HEK293 (cell line): Measurements from ENCODE around the gene EIF2AK2.
"Not testable (repeated sequence)": the region's sequence is repeated elsewhere in the genome, so short reads cannot be mapped to it uniquely, and the experiment has no call there.

Experiments used
- CTCF ChIA-PET: fragments of 350-600 bp; formaldehyde crosslinking; extraction: SDS; loops from one replicate; lab custom pipeline; 2021; ENCODE audit warnings: antibody characterized with exemption; lab: Yijun Ruan, JAX
- POLR2A ChIA-PET: fragments of 300-600 bp; formaldehyde crosslinking; extraction: SDS; loops from one replicate; lab custom pipeline; 2020; ENCODE audit warnings: antibody characterized with exemption, inconsistent platforms; lab: Yijun Ruan, JAX
- H3K27ac ChIP-seq: fragments of 200-500 bp; sonication (Bioruptor generic); 2 replicates; pipeline ENCODE4 v1.5.1; 2014; ENCODE audit warnings: low read depth, low read length, control low read depth, inconsistent platforms; ENCODE audit errors: extremely low read depth
- H3K36me3 ChIP-seq, 2 experiments: fragments of 200-500 bp in 1 of 2; sonication (Bioruptor generic) in 1 of 2; 1 replicate in 1 of 2; 2 replicates in 1 of 2; pipeline ENCODE4 v1.5.1; 2014 to 2017; ENCODE audit warnings: inconsistent platforms in 2 of 2, low read length in 2 of 2; ENCODE audit not compliant: control insufficient read depth in 2 of 2, insufficient read depth in 1 of 2
- H3K4me1 ChIP-seq: fragments of 200-500 bp; sonication (Bioruptor generic); 2 replicates; pipeline ENCODE4 v1.5.1; 2014; ENCODE audit warnings: mild to moderate bottlenecking, low read length, inconsistent platforms; ENCODE audit not compliant: control insufficient read depth, insufficient read depth
- H3K4me3 ChIP-seq: 2 replicates; pipeline ENCODE4 v1.5.1; 2011; ENCODE audit warnings: low read depth, mild to moderate bottlenecking, control low read depth, low read length, moderate library complexity
- H3K9me3 ChIP-seq: fragments of 200-500 bp; sonication (Bioruptor generic); 2 replicates; pipeline ENCODE4 v1.5.1; 2014; ENCODE audit warnings: low read depth, low read length, inconsistent platforms; ENCODE audit not compliant: control insufficient read depth, insufficient read depth
- HOXC10 ChIP-seq: sonication (generic); formaldehyde crosslinking; IDR thresholded peaks from 2 replicates; pipeline ENCODE4 v1.8.1; 2023; ENCODE audit warnings: mild to moderate bottlenecking, missing genetic modification reagents
- SCRT1 ChIP-seq: fragments of 450-650 bp; formaldehyde crosslinking; IDR thresholded peaks from 2 replicates; pipeline ENCODE4 v1.5.1; 2016; ENCODE audit warnings: missing biosample characterization, missing genetic modification characterization, borderline replicate concordance
- SCRT2 ChIP-seq: fragments of 450-650 bp; formaldehyde crosslinking; IDR thresholded peaks from 2 replicates; pipeline ENCODE4 v1.5.1; 2016; ENCODE audit warnings: missing biosample characterization, missing genetic modification characterization
- SETDB1 ChIP-seq: IDR thresholded peaks from one replicate; pipeline ENCODE4 v1.6.1; 2017; ENCODE audit warnings: mild to moderate bottlenecking, low read length, moderate library complexity, mixed read lengths; ENCODE audit not compliant: insufficient read length
- SP3 ChIP-seq: fragments of 450-650 bp; formaldehyde crosslinking; IDR thresholded peaks from 2 replicates; pipeline ENCODE4 v1.5.1; 2016; ENCODE audit warnings: missing biosample characterization, missing genetic modification characterization
- TCF7L2 ChIP-seq: IDR thresholded peaks from 2 replicates; pipeline ENCODE4 v1.6.1; 2011; ENCODE audit warnings: low read depth, mild to moderate bottlenecking, inconsistent platforms, low read length, moderate library complexity, borderline replicate concordance
- TRIM28 ChIP-seq: IDR thresholded peaks from 2 replicates; pipeline ENCODE4 v1.6.1; 2011; ENCODE audit warnings: low read length, control low read depth, borderline replicate concordance
- WT1 ChIP-seq: fragments of 450-650 bp; formaldehyde crosslinking; IDR thresholded peaks from 2 replicates; pipeline ENCODE4 v1.5.1; 2016; ENCODE audit warnings: missing biosample characterization, missing genetic modification characterization
- ZBTB1 ChIP-seq: fragments of 450-650 bp; formaldehyde crosslinking; IDR thresholded peaks from 2 replicates; pipeline ENCODE4 v1.5.1; 2016; ENCODE audit warnings: missing biosample characterization, missing genetic modification characterization
- ZFHX2 ChIP-seq: fragments of 450-650 bp; formaldehyde crosslinking; conservative IDR thresholded peaks from 2 replicates; pipeline ENCODE4 v1.5.1; 2016; ENCODE audit warnings: missing biosample characterization, missing genetic modification characterization
- ZFP37 ChIP-seq: fragments of 450-650 bp; formaldehyde crosslinking; IDR thresholded peaks from 2 replicates; pipeline ENCODE4 v1.5.1; 2016; ENCODE audit warnings: missing biosample characterization, missing genetic modification characterization
- ZFP69B ChIP-seq: fragments of 450-650 bp; formaldehyde crosslinking; IDR thresholded peaks from 2 replicates; pipeline ENCODE4 v1.5.1; 2016; ENCODE audit warnings: missing biosample characterization, missing genetic modification characterization
- ZNF146 ChIP-seq: fragments of 450-650 bp; formaldehyde crosslinking; IDR thresholded peaks from 2 replicates; pipeline ENCODE4 v1.5.1; 2016; ENCODE audit warnings: missing biosample characterization, missing genetic modification characterization
- ZNF174 ChIP-seq: fragments of 450-650 bp; formaldehyde crosslinking; IDR thresholded peaks from 2 replicates; pipeline ENCODE4 v1.5.0; 2017; ENCODE audit warnings: missing biosample characterization, mild to moderate bottlenecking, missing genetic modification characterization
- ZNF211 ChIP-seq: fragments of 450-650 bp; formaldehyde crosslinking; IDR thresholded peaks from 2 replicates; pipeline ENCODE4 v1.5.1; 2016; ENCODE audit warnings: low read depth, missing biosample characterization, missing genetic modification characterization
- ZNF24 ChIP-seq: fragments of 450-650 bp; formaldehyde crosslinking; IDR thresholded peaks from 2 replicates; pipeline ENCODE4 v1.5.1; 2016; ENCODE audit warnings: missing biosample characterization, missing genetic modification characterization
- ZNF280C ChIP-seq: fragments of 450-650 bp; formaldehyde crosslinking; IDR thresholded peaks from 2 replicates; pipeline ENCODE4 v1.5.1; 2016; ENCODE audit warnings: missing biosample characterization, missing genetic modification characterization
- ZNF501 ChIP-seq: fragments of 450-650 bp; formaldehyde crosslinking; IDR thresholded peaks from 2 replicates; pipeline ENCODE4 v1.5.1; 2016; ENCODE audit warnings: missing biosample characterization, missing genetic modification characterization
- ZNF549 ChIP-seq: fragments of 450-650 bp; IDR thresholded peaks from 2 replicates; pipeline ENCODE4 v1.5.1; 2018; ENCODE audit warnings: missing biosample characterization, missing genetic modification characterization, mild to moderate bottlenecking, inconsistent platforms, moderate library complexity
- ZNF596 ChIP-seq: fragments of 450-650 bp; IDR thresholded peaks from 2 replicates; pipeline ENCODE4 v1.5.0; 2018; ENCODE audit warnings: missing biosample characterization, mild to moderate bottlenecking, missing genetic modification characterization, moderate library complexity
- ZNF610 ChIP-seq: fragments of 450-650 bp; formaldehyde crosslinking; IDR thresholded peaks from 2 replicates; pipeline ENCODE4 v1.5.1; 2016; ENCODE audit warnings: missing biosample characterization, missing genetic modification characterization, borderline replicate concordance
- ZNF621 ChIP-seq: fragments of 450-650 bp; formaldehyde crosslinking; IDR thresholded peaks from 2 replicates; pipeline ENCODE4 v1.5.1; 2017; ENCODE audit warnings: missing biosample characterization, missing genetic modification characterization
- ZNF654 ChIP-seq: fragments of 450-650 bp; formaldehyde crosslinking; IDR thresholded peaks from 2 replicates; pipeline ENCODE4 v1.5.1; 2016; ENCODE audit warnings: low read depth, missing biosample characterization, missing genetic modification characterization
- ZNF837 ChIP-seq: fragments of 450-650 bp; formaldehyde crosslinking; IDR thresholded peaks from 2 replicates; pipeline ENCODE4 v1.5.1; 2016; ENCODE audit warnings: missing biosample characterization, missing genetic modification characterization

The EIF2AK2 gene

GRCh38 chr2:37196320-37197195 lies 39.8 kb upstream of the EIF2AK2 start, which contains the start of gene CEBPZOS (continued):
- TF ChIP-seq ZNF280C = no peak
- TF ChIP-seq ZNF596 = no peak
- TF ChIP-seq ZNF24 (tag by site-specific recombination) = peak; percentile 84
- peak; percentile 65 for TF ChIP-seq SETDB1
- peak; percentile 68; the same call in 1 of the 2 replicates for TF ChIP-seq ZNF501
- peak; percentile 98 for TF ChIP-seq SCRT2 (tag by site-specific recombination)
- peak; percentile 68; the same call in 1 of the 2 replicates for TF ChIP-seq ZFP37
- no peak for TF ChIP-seq ZNF837 (tag by site-specific recombination)
- no peak for TF ChIP-seq ZFP69B (tag by site-specific recombination)
- peak; percentile 79 for TF ChIP-seq SP3 (tag by site-specific recombination)
- TF ChIP-seq WT1 (tag by site-specific recombination) = no peak
- no peak for TF ChIP-seq ZNF146 (tag by site-specific recombination)
- peak; percentile 37; the same call in 1 of the 2 replicates for TF ChIP-seq TRIM28
- peak; percentile 37 for TF ChIP-seq ZFHX2 (tag by site-specific recombination)
- no peak for TF ChIP-seq ZNF174 (tag by site-specific recombination)

GRCh38 chr2:37195862-37196319 lies 39.1 kb upstream of the EIF2AK2 start:
- Histone ChIP-seq H3K36me3 (peaks cover 4 to 15% of the 10 kb centered on the region in 2 experiments), H3K4me3 (peak overlapping the region; percentile 97)
- H3K4me1 ChIP-seq, H3K9me3 ChIP-seq, POLR2A ChIA-PET, CTCF ChIA-PET, H3K27ac ChIP-seq: not testable (repeated sequence)
- TF ChIP-seq SCRT1 (tag by site-specific recombination) = 0 out of 2 replicates have a peak, but pooled peaks have one; percentile 11

GRCh38 chr2:37192551-37192950 lies 35.8 kb upstream of the EIF2AK2 start:
- Histone ChIP-seq H3K27ac (no peak overlapping the region), H3K4me3 (no peak overlapping the region)

More at GRCh38 chr2:37192551-37192950, 35.8 kb upstream of the EIF2AK2 start:
- Histone ChIP-seq H3K4me1 (peaks cover 6% of the 10 kb centered on the region; the same call in 1 of the 2 replicates), H3K9me3 (no peaks in the 10 kb centered on the region), H3K36me3 (no peaks in the 10 kb centered on the region)
- no peak for TF ChIP-seq ZNF621
- TF ChIP-seq ZNF211 (tag by site-specific recombination) = no peak
- TF ChIP-seq ZNF146 (tag by site-specific recombination) = no peak
- no peak for TF ChIP-seq TCF7L2
- no peak for TF ChIP-seq ZBTB1 (tag by site-specific recombination)
- no peak for TF ChIP-seq ZNF549
- no peak for TF ChIP-seq ZFHX2 (tag by site-specific recombination)
- TF ChIP-seq ZNF610 (tag by site-specific recombination) = no peak
- TF ChIP-seq ZNF654 (tag by site-specific recombination) = no peak
- TF ChIP-seq HOXC10 = no peak
- ChIA-PET POLR2A (interaction anchor here (0.7 kb wide), 1 partner anchor 108 kb away, joined by 3 read pairs; no protein-coding TSS in a partner anchor), CTCF (no interaction called here)
